ENCODE data around the gene COA5.

- TF ChIP-seq YY1 (IDR thresholded peaks at IDR 0.05; ENCODE audit: insufficient read depth, insufficient read length) (no peak), SUZ12 (IDR thresholded peaks at IDR 0.05; ENCODE audit: extremely low read depth, insufficient read depth, insufficient read length) (no peak)
Observed at GRCh38 chr2:98643496-98644100, 35.3 kb upstream of the COA5 start.
